ENCODE results near the gene GAS2L2. TPM values are rescaled to one million over a fixed set of nuclear protein-coding genes. Genes with fewer than 3 reads are reported as not detected.

Gene GAS2L2
- total and polyA plus RNA-seq, 2 donors (not counting 1 experiment from before 2014, with no cell fraction given): 0.09 to 0.17 TPM

GRCh38 chr17:35763767-35764122 is 10.7 kb upstream of the GAS2L2 start:
- ChIA-PET POLR2A (interaction anchor here (0.8 to 1.7 kb wide), 4 partner anchors 26 to 185 kb away, joined by 3 to 33 read pairs (median 4); partner anchors contain the start of gene TAF15), CTCF (interaction anchor here (0.5 to 10.2 kb wide), 49 partner anchors 8 to 1344 kb away, joined by 3 to 349 read pairs (median 4); partner anchors contain the start of genes MMP28, PEX12, TAF15 and ZNHIT3)
- peaks cover 8% of the 10 kb centered on the region for H3K4me1 Mint-ChIP-seq
- no peaks in the 10 kb centered on the region for H3K27me3 Mint-ChIP-seq
- H3K36me3 ChIP-seq (replicated peaks in 1 of 2; ENCODE audit: control extremely low read depth in 1 of 2, control insufficient read depth in 1 of 2, extremely low read depth in 1 of 2, insufficient read depth in 2 of 2, low read length in 1 of 2): no peaks in the 10 kb centered on the region
- WGBS (ENCODE audit: insufficient coverage): 18% methylated on average over 11 of the region's 17 CpGs
- no peaks in the 10 kb centered on the region for H3K9me3 ChIP-seq (ENCODE audit: control extremely low read depth in 1 of 3, control insufficient read depth in 2 of 3, insufficient read depth in 1 of 3, low read length in 2 of 3)
- H3K4me2 ChIP-seq (replicated peaks; ENCODE audit: low read depth, low read length, poor library complexity, severe bottlenecking): peak overlapping the region; percentile 99
- TF ChIP-seq EZH2 (IDR thresholded peaks at IDR 0.05; ENCODE audit: borderline replicate concordance, insufficient read depth, low read depth, low read length, poor library complexity, severe bottlenecking) (no peak), CTCF (IDR thresholded peaks at IDR 0.05) (no peak)
- peaks cover 7 to 13% of the 10 kb centered on the region in 2 donors for H3K4me1 ChIP-seq (ENCODE audit: control insufficient read depth in 2 of 2, insufficient read depth in 2 of 2, low read length in 2 of 2)
- H4K20me1 ChIP-seq (ENCODE audit: control insufficient read depth, insufficient read depth, low read length, poor library complexity, severe bottlenecking): no peaks in the 10 kb centered on the region
- intact Hi-C loops (cut with micrococcal nuclease): loop anchor here (1.0 to 10.0 kb wide), 4 partner anchors 41 to 783 kb away; partner anchors contain the start of genes LIG3, TAF15 and ZNHIT3
- no peaks in the 10 kb centered on the region for H3K79me2 ChIP-seq (ENCODE audit: control insufficient read depth, insufficient read depth, low read length)
- H3K27ac Mint-ChIP-seq: peak overlapping the region; percentile 27
- H3K4me3 ChIP-seq (ENCODE audit: control extremely low read depth in 1 of 5, extremely low read depth in 1 of 5, insufficient read depth in 1 of 5, low read depth in 2 of 5, low read length in 4 of 5): peak overlapping the region in 4 of 5 experiments; percentile 72 to 88 (median 77)
- DNase-seq (no peak), ATAC-seq (ENCODE audit: low read depth) (no peak)
- peak overlapping the region; percentile 99 for H2AFZ ChIP-seq (ENCODE audit: insufficient read depth, low read depth, low read length, poor library complexity, severe bottlenecking)
- H3K9ac ChIP-seq (ENCODE audit: low read length): peak overlapping the region; percentile 85
- H3K27ac ChIP-seq (ENCODE audit: low read length in 2 of 2): no peak overlapping the region
- no peaks in the 10 kb centered on the region for H3K9me3 Mint-ChIP-seq (ENCODE audit: insufficient read depth)
- H3K27me3 ChIP-seq (replicated peaks in 1 of 4; ENCODE audit: control extremely low read depth in 1 of 4, control insufficient read depth in 3 of 4, insufficient read depth in 4 of 4, low read length in 3 of 4): no peaks in the 10 kb centered on the region
- H3K4me3 Mint-ChIP-seq: peak overlapping the region; percentile 94

- Histone ChIP-seq H4K20me1 (ENCODE audit: control insufficient read depth, insufficient read depth, low read length, poor library complexity, severe bottlenecking) (no peaks in the 10 kb centered on the region), H3K9me3 (ENCODE audit: control extremely low read depth in 1 of 3, control insufficient read depth in 2 of 3, insufficient read depth in 1 of 3, low read length in 2 of 3) (no peaks in the 10 kb centered on the region), H2AFZ (ENCODE audit: insufficient read depth, low read depth, low read length, poor library complexity, severe bottlenecking) (no peak overlapping the region), H3K4me3 (ENCODE audit: control extremely low read depth in 1 of 5, extremely low read depth in 1 of 5, insufficient read depth in 1 of 5, low read depth in 2 of 5, low read length in 4 of 5) (no peak overlapping the region), H3K27me3 (replicated peaks in 1 of 4; ENCODE audit: control extremely low read depth in 1 of 4, control insufficient read depth in 3 of 4, insufficient read depth in 4 of 4, low read length in 3 of 4) (no peaks in the 10 kb centered on the region), H3K36me3 (replicated peaks in 1 of 2; ENCODE audit: control extremely low read depth in 1 of 2, control insufficient read depth in 1 of 2, extremely low read depth in 1 of 2, insufficient read depth in 2 of 2, low read length in 1 of 2) (no peaks in the 10 kb centered on the region), H3K27ac (ENCODE audit: low read length in 2 of 2) (no peak overlapping the region), H3K9ac (ENCODE audit: low read length) (no peak overlapping the region), H3K4me1 (ENCODE audit: control insufficient read depth in 2 of 2, insufficient read depth in 2 of 2, low read length in 2 of 2) (peaks cover 7 to 13% of the 10 kb centered on the region in 2 donors), H3K79me2 (ENCODE audit: control insufficient read depth, insufficient read depth, low read length) (no peaks in the 10 kb centered on the region), H3K4me2 (replicated peaks; ENCODE audit: low read depth, low read length, poor library complexity, severe bottlenecking) (no peak overlapping the region)
- H3K4me3 Mint-ChIP-seq: no peak overlapping the region
- no peak for ATAC-seq (ENCODE audit: low read depth)
- WGBS (ENCODE audit: insufficient coverage): 100% methylated on average over 5 of the region's 5 CpGs
- ChIA-PET CTCF (interaction anchor here (0.7 to 3.4 kb wide), 4 partner anchors 14 to 48 kb away, joined by 3 to 22 read pairs (median 6); partner anchors contain the start of gene TAF15), POLR2A (no interaction called here)
- no peaks in the 10 kb centered on the region for H3K27me3 Mint-ChIP-seq
- intact Hi-C loops (cut with micrococcal nuclease): loop anchor here (10.0 kb wide), 1 partner anchor 723 kb away; the partner anchor contains the start of gene ZNHIT3
- H3K9me3 Mint-ChIP-seq (ENCODE audit: insufficient read depth): no peaks in the 10 kb centered on the region
- H3K27ac Mint-ChIP-seq: no peak overlapping the region
- DNase-seq: no peak
- TF ChIP-seq CTCF (IDR thresholded peaks at IDR 0.05) (no peak), EZH2 (IDR thresholded peaks at IDR 0.05; ENCODE audit: borderline replicate concordance, insufficient read depth, low read depth, low read length, poor library complexity, severe bottlenecking) (no peak)
- H3K4me1 Mint-ChIP-seq: peaks cover 8% of the 10 kb centered on the region
Observed at GRCh38 chr17:35761601-35762000, 8.6 kb upstream of the GAS2L2 start.
